ENCODE results near the gene CYP39A1. TPM values are rescaled to one million over a fixed set of nuclear protein-coding genes. Genes with fewer than 3 reads are reported as not detected.
"Not testable (repeated sequence)": the region's sequence is repeated elsewhere in the genome, so short reads cannot be mapped to it uniquely, and the experiment has no call there.

The CYP39A1 gene
- total RNA-seq, 2 donors from 2014 or later = not detected

DNA sequence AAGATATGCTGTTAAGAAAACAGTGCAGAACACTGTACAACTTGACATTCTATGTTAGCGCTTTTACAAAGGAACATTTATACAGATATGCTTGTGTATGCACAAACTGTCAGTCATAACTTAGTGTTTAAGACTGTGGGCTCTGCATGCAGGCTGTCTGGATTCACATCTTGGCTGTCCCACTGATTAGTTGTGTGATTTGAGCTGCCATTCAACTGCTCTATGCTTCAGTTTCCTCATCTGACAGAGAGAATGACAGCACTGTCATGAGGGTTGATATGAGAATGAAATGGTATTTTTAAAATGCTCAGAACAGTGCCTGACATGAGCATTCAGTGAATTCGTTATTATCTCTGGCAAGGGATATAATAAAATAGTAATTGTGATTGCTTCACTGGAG, 8.9 kb upstream of the CYP39A1 start:
- H3K4me3 Mint-ChIP-seq = no peak overlapping the region
- H3K27ac Mint-ChIP-seq = no peak overlapping the region
- H3K36me3 Mint-ChIP-seq = no peaks in the 10 kb centered on the region
- H3K9me3 Mint-ChIP-seq = no peaks in the 10 kb centered on the region
- ATAC-seq (no peak), DNase-seq (ENCODE audit: low spot score) (no peak)
- H3K27me3 Mint-ChIP-seq = peaks cover 5 to 12% of the 10 kb centered on the region in 2 donors
- no peaks in the 10 kb centered on the region for H3K4me1 Mint-ChIP-seq (ENCODE audit: low read depth in 2 of 2)

DNA sequence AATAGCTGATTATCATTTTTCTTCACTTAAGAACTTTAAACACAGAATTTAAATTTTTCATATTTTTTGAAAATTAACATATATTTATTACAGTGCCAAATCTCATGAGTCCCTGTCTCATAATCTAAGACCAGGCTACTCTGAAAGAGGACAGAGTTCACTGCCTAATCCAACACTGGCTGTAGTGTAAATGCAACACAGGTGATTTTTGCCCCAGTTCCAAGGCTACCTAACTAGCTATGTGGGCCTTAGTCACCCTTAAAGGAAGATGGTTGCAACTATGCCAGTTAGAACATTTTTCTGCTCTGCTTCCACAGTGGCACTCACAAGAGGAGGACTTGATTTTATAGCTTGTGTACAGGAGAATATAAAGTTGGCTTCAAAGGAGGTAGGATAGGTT, 5.0 kb upstream of the CYP39A1 start:
- H3K4me3 Mint-ChIP-seq = no peak overlapping the region
- no peak for DNase-seq (ENCODE audit: low spot score)
- no peak for ATAC-seq
- H3K27me3 Mint-ChIP-seq = peaks cover 21 to 30% of the 10 kb centered on the region in 2 donors
- peaks cover 7 to 9% of the 10 kb centered on the region in 2 donors for H3K4me1 Mint-ChIP-seq (ENCODE audit: low read depth in 2 of 2)
- no peaks in the 10 kb centered on the region for H3K9me3 Mint-ChIP-seq
- no peak overlapping the region for H3K27ac Mint-ChIP-seq
- no peaks in the 10 kb centered on the region for H3K36me3 Mint-ChIP-seq

DNA sequence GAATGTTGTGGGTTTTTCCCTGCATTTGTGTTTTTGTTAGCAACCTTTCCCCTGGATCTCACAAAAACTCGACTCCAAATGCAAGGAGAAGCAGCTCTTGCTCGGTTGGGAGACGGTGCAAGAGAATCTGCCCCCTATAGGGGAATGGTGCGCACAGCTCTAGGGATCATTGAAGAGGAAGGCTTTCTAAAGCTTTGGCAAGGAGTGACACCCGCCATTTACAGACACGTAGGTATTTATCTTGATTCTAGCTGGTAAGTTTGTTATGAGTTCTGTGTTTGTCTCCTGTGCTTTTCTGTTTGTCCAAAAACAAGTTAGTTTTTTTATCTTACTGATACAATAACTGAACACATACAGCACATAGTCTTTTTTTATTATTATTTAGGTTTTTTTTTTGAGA, 3.2 kb upstream of the CYP39A1 start:
- H3K4me3 Mint-ChIP-seq = no peak overlapping the region
- H3K36me3 Mint-ChIP-seq = no peaks in the 10 kb centered on the region
- H3K4me1 Mint-ChIP-seq (ENCODE audit: low read depth in 2 of 2) = peaks cover 12 to 14% of the 10 kb centered on the region in 2 donors
- peaks cover 29 to 40% of the 10 kb centered on the region in 2 donors for H3K27me3 Mint-ChIP-seq
- H3K9me3 Mint-ChIP-seq = no peaks in the 10 kb centered on the region
- DNase-seq (ENCODE audit: low spot score) (no peak), ATAC-seq (no peak)
- no peak overlapping the region for H3K27ac Mint-ChIP-seq

DNA sequence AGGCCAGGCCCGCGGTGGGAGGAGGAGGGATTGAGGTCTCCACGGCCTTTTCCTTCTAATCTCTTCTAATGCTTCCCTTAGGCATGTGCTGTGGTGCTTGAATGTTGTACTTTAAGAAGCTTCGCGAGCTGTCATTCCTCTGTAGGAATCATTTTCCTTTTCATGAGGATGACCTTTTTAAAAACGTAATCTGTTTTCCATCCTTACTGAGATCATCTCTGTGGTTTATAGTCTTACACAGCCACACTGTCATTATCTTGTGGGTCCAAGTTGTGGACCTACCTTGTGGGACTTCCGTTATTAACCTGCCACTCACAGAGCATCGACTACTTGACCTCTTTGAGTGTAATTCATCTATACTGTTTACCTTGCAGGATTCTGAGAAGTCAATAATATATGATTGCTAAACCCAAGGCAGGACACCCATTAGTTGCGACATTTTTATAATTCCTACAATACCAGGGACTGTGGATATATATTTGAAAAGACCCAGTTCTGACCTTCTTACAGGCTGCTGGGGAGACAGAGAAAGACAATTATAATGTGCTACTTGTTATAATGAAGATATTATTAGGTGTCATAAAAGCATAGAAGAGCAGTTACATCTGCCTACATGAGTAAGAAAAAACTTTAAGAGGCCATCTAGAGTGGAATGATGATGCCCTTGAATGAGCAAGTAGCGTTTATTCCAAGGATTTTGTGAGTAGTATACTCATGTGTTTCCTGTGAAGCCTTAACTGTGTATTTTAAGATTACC, 999 bp upstream of the CYP39A1 start:
- Mint-ChIP-seq H3K9me3 (no peaks in the 10 kb centered on the region), H3K27me3 (peaks cover 25 to 45% of the 10 kb centered on the region in 2 donors), H3K4me3 (peak overlapping the region; percentile 86), H3K4me1 (ENCODE audit: low read depth in 2 of 2) (peaks cover 12 to 14% of the 10 kb centered on the region in 2 donors), H3K36me3 (no peaks in the 10 kb centered on the region), H3K27ac (no peak overlapping the region)
- no peak for DNase-seq (ENCODE audit: low spot score)
- no peak for ATAC-seq

DNA sequence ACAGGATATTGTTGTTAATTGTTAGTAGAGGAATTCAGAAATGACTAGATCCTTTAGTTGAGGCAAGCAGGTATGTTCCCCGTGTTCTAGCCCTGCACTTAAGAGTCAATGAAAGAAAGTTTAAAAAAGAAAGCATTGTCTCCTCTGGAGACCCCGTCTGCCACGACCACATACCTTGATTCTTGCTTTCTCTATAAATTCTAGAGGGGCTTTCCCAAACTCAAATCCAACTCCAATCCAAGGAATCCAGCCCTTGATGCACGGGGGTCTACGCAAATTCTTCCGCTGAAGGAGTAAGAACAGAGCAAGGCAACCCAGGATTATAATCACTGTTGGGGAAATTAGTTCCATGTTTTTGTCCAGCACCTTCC, 401 bp downstream of the CYP39A1 start:
- H3K36me3 Mint-ChIP-seq = no peaks in the 10 kb centered on the region
- DNase-seq (ENCODE audit: low spot score) = no peak
- ATAC-seq = no peak
- H3K4me3 Mint-ChIP-seq = peak overlapping the region; percentile 86
- peaks cover 27 to 46% of the 10 kb centered on the region in 2 donors for H3K27me3 Mint-ChIP-seq
- peaks cover 12 to 14% of the 10 kb centered on the region in 2 donors for H3K4me1 Mint-ChIP-seq (ENCODE audit: low read depth in 2 of 2)
- H3K9me3 Mint-ChIP-seq = no peaks in the 10 kb centered on the region
- H3K27ac Mint-ChIP-seq = no peak overlapping the region

DNA sequence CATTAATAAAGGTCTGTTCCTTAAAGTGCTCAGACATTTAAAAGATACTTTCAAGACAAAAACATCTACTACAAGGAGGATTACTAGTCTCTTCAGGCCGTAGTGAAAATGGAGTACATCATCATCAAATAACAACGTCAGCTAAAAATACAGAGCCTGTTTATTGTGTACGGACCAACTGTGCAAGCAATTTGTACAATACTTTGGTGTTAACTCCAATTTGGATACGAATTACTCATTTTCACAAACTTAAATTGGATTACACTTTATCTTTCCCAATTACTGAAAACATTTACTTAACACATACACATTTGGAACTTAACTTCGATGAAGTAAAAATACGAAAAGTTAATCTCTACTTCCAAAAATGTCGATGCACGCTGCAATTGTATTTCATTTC, 802 bp downstream of the CYP39A1 start:
- Mint-ChIP-seq H3K27ac (no peak overlapping the region), H3K9me3 (no peaks in the 10 kb centered on the region), H3K27me3 (peaks cover 27 to 50% of the 10 kb centered on the region in 2 donors), H3K4me1 (ENCODE audit: low read depth in 2 of 2) (peaks cover 12 to 14% of the 10 kb centered on the region in 2 donors), H3K36me3 (no peaks in the 10 kb centered on the region), H3K4me3 (peak overlapping the region; percentile 86)
- ATAC-seq (no peak), DNase-seq (ENCODE audit: low spot score) (no peak)

DNA sequence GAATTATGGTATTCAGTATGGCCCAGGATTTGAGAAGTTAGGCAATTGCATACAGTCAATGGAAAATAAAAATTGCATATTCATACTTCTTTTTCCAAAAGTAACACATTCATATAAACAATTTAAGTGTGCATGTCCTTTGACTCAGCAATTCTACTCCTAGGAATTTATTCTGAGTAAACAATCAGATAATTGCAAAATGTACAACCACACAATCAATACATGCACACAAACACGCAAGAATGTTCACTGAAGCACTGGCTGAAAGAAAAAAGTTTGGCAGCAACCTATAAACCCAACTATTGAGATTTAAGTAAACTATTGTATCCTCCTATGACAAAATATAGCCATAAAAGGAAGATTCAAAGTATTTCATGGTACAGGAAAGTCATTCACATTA, 1.6 kb downstream of the CYP39A1 start:
- no peak for ATAC-seq
- no peak overlapping the region for H3K4me3 Mint-ChIP-seq
- no peak overlapping the region for H3K27ac Mint-ChIP-seq
- no peaks in the 10 kb centered on the region for H3K9me3 Mint-ChIP-seq
- H3K4me1 Mint-ChIP-seq (ENCODE audit: low read depth in 2 of 2) = peaks cover 12 to 14% of the 10 kb centered on the region in 2 donors
- no peak for DNase-seq (ENCODE audit: low spot score)
- no peaks in the 10 kb centered on the region for H3K36me3 Mint-ChIP-seq
- peaks cover 27 to 58% of the 10 kb centered on the region in 2 donors for H3K27me3 Mint-ChIP-seq

DNA sequence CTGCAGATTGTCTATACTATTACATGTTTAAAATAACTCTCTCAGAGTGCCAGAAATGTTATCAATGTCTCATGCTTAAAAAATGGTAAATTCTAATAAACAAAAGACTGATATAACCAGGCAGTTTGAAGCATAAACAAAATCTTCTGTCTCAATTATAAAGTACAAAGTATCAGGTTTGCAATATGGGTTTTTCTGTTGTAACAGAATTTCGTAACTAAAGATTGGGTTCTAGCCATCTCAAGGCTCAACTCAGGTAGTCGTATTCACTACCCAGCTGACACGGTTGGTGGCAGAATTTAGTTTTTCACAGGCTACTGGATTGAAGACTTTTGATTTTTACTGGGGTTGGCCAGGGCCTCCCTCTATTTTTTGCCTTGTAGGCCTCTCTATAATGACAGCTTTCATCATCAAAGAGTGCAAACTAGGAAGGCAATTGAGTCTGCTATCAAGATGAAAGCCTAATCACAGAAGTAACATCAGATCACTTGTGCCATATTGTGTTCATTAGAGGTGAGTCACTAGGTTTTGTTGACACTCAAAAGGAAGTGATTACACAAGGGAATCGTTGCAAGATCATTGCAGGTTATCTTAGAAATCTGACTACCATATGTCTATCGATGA, 3.6 kb downstream of the CYP39A1 start:
- Mint-ChIP-seq H3K4me1 (ENCODE audit: low read depth in 2 of 2) (peaks cover 12 to 14% of the 10 kb centered on the region in 2 donors), H3K36me3 (no peaks in the 10 kb centered on the region), H3K27me3 (peaks cover 24 to 62% of the 10 kb centered on the region in 2 donors), H3K27ac (no peak overlapping the region), H3K9me3 (no peaks in the 10 kb centered on the region), H3K4me3 (no peak overlapping the region)
- DNase-seq (ENCODE audit: low spot score) (no peak), ATAC-seq (no peak)

DNA sequence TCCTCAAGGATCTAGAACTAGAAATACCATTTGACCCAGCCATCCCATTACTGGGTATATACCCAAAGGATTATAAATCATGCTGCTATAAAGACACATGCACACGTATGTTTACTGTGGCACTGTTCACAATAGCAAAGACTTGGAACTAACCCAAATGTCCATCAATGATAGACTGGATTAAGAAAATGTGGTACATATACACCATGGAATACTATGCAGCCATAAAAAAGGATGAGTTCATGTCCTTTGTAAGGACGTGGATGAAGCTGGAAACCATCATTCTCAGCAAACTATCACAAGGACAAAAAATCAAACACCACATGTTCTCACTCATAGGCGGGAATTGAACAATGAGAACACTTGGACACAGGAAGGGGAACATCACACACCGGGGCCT, 4.5 kb downstream of the CYP39A1 start:
- H3K4me3 Mint-ChIP-seq; H3K4me1 Mint-ChIP-seq (ENCODE audit: low read depth in 2 of 2); DNase-seq (ENCODE audit: low spot score); H3K27ac Mint-ChIP-seq; ATAC-seq; H3K36me3 Mint-ChIP-seq; H3K9me3 Mint-ChIP-seq: not testable (repeated sequence)
- peaks cover 18 to 58% of the 10 kb centered on the region in 2 donors for H3K27me3 Mint-ChIP-seq

DNA sequence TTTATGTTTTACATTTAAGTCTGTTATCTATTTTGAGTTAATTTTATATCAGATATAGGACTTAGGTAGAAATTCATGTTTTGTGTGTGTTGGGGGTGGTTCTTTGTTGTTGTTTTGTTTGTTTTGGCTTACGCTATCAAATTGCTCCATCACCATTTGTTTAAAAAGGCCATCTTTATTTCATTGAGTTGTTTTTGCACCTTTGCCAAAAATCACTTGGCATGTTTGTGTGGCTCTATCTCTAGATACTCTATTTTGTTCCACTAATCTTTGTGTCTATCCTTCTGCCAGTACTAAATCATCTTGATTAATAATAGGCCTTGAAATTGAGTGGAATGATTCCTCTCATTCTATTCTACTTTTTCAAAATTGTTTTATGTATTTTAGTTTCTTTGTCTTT, 7.4 kb downstream of the CYP39A1 start:
- Mint-ChIP-seq H3K36me3 (no peaks in the 10 kb centered on the region), H3K27ac (no peak overlapping the region), H3K9me3 (no peaks in the 10 kb centered on the region), H3K4me3 (no peak overlapping the region), H3K27me3 (peaks cover 7 to 51% of the 10 kb centered on the region in 2 donors), H3K4me1 (ENCODE audit: low read depth in 2 of 2) (no peaks in the 10 kb centered on the region)
- DNase-seq (ENCODE audit: low spot score) (no peak), ATAC-seq (no peak)

DNA sequence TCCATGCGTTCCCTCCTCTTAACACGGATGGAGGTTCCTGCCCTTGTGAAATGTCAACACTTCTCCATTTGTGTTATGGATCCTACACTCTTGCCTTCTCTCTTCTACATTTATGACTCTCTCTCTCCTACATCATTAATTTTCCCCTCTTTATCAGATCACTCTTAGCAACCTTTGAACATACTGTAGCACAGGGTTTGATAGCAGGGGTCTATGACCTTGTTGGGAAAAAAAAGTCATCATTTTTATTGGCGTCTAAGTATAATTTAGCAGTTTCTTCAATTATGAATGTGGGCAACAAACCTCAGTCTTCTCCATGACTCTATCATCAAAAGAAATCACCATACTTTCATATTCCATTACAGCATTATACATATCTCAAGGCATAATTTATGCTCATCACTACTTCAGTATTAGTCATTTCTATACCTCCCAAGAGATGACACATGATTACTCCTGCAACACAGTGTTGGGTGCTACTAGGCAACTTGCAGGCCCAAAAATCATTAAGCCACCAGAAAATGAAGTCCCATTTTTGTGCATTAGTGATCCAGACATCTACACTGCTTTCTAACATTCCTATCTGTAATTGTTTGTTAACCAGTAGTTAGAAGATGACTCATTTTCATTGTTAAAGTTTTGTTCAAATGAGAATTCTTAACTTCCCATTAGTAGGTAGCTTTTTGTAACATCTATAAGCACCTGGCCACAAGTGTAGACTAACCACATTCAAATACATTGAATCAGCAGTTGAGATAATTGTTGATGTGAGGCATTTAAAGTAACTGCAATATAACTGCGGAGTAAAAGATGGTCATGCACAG, 9.5 kb downstream of the CYP39A1 start:
- DNase-seq (ENCODE audit: low spot score) = no peak
- Mint-ChIP-seq H3K4me3 (no peak overlapping the region), H3K4me1 (ENCODE audit: low read depth in 2 of 2) (no peaks in the 10 kb centered on the region)

DNA sequence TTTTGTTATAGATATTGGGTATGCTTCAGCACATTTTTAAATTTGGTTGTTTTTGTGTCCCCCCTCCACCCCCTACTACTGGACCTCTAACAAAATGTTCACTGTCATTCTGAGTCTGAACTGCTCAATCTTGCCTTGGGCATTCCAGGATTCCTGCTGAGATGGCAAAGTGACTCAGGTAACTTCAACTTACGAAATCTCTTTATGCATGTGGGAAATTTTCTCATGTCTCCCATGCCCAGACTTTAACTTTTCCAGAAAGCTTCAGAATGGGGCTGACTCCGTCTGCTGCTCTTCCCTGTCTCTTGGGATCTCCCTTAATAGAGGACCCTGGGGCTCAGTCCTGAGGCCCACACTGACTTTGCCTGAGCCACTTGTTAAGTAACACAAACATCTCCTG, 14.0 kb downstream of the CYP39A1 start:
- H3K4me3 Mint-ChIP-seq = no peak overlapping the region
- peaks cover 9 to 33% of the 10 kb centered on the region in 2 donors for H3K27me3 Mint-ChIP-seq
- H3K27ac Mint-ChIP-seq = no peak overlapping the region
- DNase-seq (ENCODE audit: low spot score) (no peak), ATAC-seq (no peak)
- H3K9me3 Mint-ChIP-seq = no peaks in the 10 kb centered on the region
- H3K4me1 Mint-ChIP-seq (ENCODE audit: low read depth in 2 of 2) = no peaks in the 10 kb centered on the region
- no peaks in the 10 kb centered on the region for H3K36me3 Mint-ChIP-seq

More for the DNA sequence above, 9.5 kb downstream of the CYP39A1 start:
- H3K9me3 Mint-ChIP-seq = no peaks in the 10 kb centered on the region
- H3K36me3 Mint-ChIP-seq = no peaks in the 10 kb centered on the region
- ATAC-seq = peak in 1 of 2 donors; percentile 52
- peaks cover 10 to 50% of the 10 kb centered on the region in 2 donors for H3K27me3 Mint-ChIP-seq
- H3K27ac Mint-ChIP-seq = no peak overlapping the region

DNA sequence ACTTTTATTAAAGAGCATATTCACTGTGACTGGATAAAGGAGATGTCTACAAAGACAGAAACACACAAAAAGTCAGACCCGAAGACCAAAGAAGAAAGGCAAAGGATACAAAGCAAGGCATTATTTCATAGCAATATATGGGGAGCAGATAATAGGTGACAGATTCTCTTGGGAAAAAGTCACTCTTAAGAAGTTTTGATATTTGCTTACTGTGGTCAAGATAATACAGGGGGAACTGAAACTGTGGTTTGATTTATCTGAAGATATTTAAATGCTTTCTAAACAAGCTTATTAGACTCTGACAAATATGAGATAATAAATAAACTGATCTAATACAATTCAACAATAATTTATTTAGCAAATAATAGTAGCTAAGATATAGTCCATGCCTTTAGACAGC, 14.7 kb downstream of the CYP39A1 start:
- no peak overlapping the region for H3K4me3 Mint-ChIP-seq
- H3K4me1 Mint-ChIP-seq (ENCODE audit: low read depth in 2 of 2) = no peaks in the 10 kb centered on the region
- H3K27ac Mint-ChIP-seq = no peak overlapping the region
- ATAC-seq (no peak), DNase-seq (ENCODE audit: low spot score) (no peak)
- no peaks in the 10 kb centered on the region for H3K36me3 Mint-ChIP-seq
- no peaks in the 10 kb centered on the region for H3K9me3 Mint-ChIP-seq
- peaks cover 7 to 30% of the 10 kb centered on the region in 2 donors for H3K27me3 Mint-ChIP-seq

DNA sequence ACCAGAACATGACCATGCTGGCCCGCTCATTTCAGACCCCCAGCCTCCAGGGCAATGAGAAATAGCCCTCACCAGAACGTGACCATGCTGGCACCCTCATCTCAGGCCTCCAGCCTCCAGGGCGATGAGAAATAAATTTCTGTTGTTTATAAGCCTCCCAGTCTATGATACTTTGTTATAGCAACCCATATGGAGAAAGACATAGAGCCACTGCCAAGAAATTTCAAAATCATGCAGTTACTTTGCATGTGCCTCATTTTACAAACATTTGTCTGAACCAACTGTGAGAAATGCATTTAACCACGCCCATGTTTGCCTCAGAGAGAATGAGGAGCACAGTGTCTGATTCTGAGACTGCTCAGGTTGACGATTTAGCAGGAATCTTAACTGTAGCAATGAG, 15.5 kb downstream of the CYP39A1 start:
- Mint-ChIP-seq H3K27ac (no peak overlapping the region), H3K27me3 (peaks cover 4 to 25% of the 10 kb centered on the region in 2 donors), H3K4me1 (ENCODE audit: low read depth in 2 of 2) (no peaks in the 10 kb centered on the region), H3K9me3 (no peaks in the 10 kb centered on the region), H3K4me3 (no peak overlapping the region), H3K36me3 (no peaks in the 10 kb centered on the region)
- ATAC-seq (no peak), DNase-seq (ENCODE audit: low spot score) (no peak)

Data from natural killer cell treated with Interleukin-12 subunit alpha and Interleukin-12 subunit beta and Interleukin-15 and Interleukin-18, amount 100 ng/mL, for 72 hours (primary cell).